Melanocyte of skin (primary cell): Measurements from ENCODE around the gene HYDIN. TPM values are rescaled to one million over a fixed set of nuclear protein-coding genes. Genes with fewer than 3 reads are reported as not detected.

ENCODE experiments used
- small RNA-seq, 2 donors: library from RNA; depleted of rRNA; stranded (forward); fragments of <200 nt; gene quantifications; one replicate each; pipeline ENCODE3, GENCODE V24; 2012
- total RNA-seq, 2 donors: library from RNA; depleted of rRNA; stranded (reverse); fragments of >200 nt; gene quantifications; 2 replicates each; pipeline ENCODE4 v1.2.3, GENCODE V29; 2012

Gene HYDIN
- 1 to 10 TPM in 1 of 2 donors, under 1 TPM in 1; under 0.01 to 1.7 TPM for total RNA-seq

GRCh38 chr16:71230122-71230845 is at the start of gene HYDIN:
Gene HYDIN, minus strand, starts transcription at chr16:71230722. Its CDS starts 43,827 bp downstream, at chr16:71186895.

DNA sequence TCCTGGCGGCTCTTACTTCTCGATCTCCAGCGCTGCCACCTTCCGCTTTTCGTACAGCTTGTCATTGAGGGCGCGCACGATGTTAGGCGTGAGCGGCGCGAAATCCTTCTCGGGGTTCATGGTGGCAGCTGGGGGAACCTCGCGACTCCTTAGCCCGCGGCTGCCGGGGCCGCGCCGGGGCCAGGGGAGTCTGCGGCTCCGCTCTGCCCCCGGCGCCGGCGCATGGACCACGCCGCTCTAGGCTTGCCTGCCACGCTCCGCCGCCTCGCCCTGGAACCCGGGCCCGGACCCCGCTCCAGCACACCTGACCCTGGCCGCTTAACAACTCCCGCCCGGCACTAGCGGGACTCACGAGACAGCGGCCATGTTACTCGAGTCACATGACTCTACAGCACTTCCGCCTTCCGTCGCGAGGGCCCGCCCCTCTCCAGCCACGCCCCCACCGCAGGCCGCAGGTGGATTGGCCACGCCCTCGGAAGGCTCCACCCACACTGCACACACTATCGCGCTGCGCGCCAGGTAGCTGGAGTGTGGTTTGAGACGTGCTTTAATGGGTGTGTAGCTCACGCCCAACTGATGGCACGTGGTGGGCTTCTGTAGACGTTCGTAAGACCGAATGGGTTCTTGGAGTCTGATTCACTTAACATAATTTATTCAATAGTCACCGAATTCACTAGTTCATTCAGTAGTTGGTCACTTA is 429.6 kb downstream of the HYDIN start, which contains the start of gene VAC14:
VAC14 (minus strand) TSS at position 378 of the 700 bp plus-strand sequence; CDS start at position 120, 258 bp downstream.

Small RNAs within 50 kb of the gene (small RNA-seq; reads per million reads assigned to genes)
- gene RNU6ATAC25P, result 0.06 to 0.09 reads per million in 2 donors

Other genes starting within 250 kb of the HYDIN start
- gene CMTR2, start 58.7 kb upstream of the HYDIN start, total RNA-seq, result 10 to 100 TPM; 30.3 to 30.6 TPM
- gene CALB2, start 128.0 kb upstream of the HYDIN start, total RNA-seq, result under 1 TPM in 1 of 2 donors, not detected in 1; under 0.01 TPM
- not detected for gene TLE7, start 211.3 kb upstream of the HYDIN start, total RNA-seq
- gene ZNF23, start 231.5 kb upstream of the HYDIN start, total RNA-seq, result 1 to 10 TPM; 3.1 to 4.7 TPM